Mucosa of descending colon (tissue), 3 donors: ENCODE data around the gene HTT. TPM values are rescaled to one million over a fixed set of nuclear protein-coding genes. Genes with fewer than 3 reads are reported as not detected.

Experiments
- ATAC-seq: fragments of 200-7000 bp; cut with Tn5 transposase; one replicate; pipeline ENCODE4 v1.9.1; 2020; ENCODE audit warnings: mild to moderate bottlenecking, moderate library complexity
- DNase-seq, 3 donors: peaks; one replicate each; pipeline ENCODE4 v3.0.0-alpha.2; 2020
- H3K36me3 ChIP-seq: fragments of 200-600 bp; one replicate; pipeline ENCODE4 v1.8.0; 2021; ENCODE audit warnings: low read depth, mild to moderate bottlenecking
- H3K4me1 ChIP-seq: fragments of 200-600 bp; one replicate; pipeline ENCODE4 v1.8.0; 2021; ENCODE audit warnings: low read depth, mild to moderate bottlenecking
- H3K4me3 ChIP-seq: fragments of 200-600 bp; one replicate; pipeline ENCODE4 v1.8.0; 2021; ENCODE audit warnings: mild to moderate bottlenecking
- H3K9me3 ChIP-seq: fragments of 200-600 bp; one replicate; pipeline ENCODE4 v1.8.0; 2021; ENCODE audit warnings: mild to moderate bottlenecking
- intact Hi-C, 2 donors: fragments of 100-400 bp; cut with DNase I in 1 of 2; cut with micrococcal nuclease in 1 of 2; formaldehyde crosslinking; loops; one replicate each; pipeline versions ENCODE4 v1.11.0 to v1.11.1; 2022; cut with DNase I, micrococcal nuclease
- total RNA-seq, 3 donors: library from RNA; stranded (reverse); fragmentation: NEBNext Ultra II Directional in 2 of 3; extraction: Animal tissue kit (Norgen Biotek cat#: 25700) in 2 of 3; gene quantifications; one replicate each; pipeline versions ENCODE4 v1.2.1 to v1.2.4, GENCODE V29; 2021 to 2023
- TF ChIP-seq, protein P1 (sequence below): fragments of 200-600 bp; IDR thresholded peaks from one replicate; pipeline ENCODE4 v1.8.0; 2022; ENCODE audit warnings: antibody characterized with exemption, mild to moderate bottlenecking
- donor health status: DM: no; HTN: no; CAD: no; lungs with moderate emphysema.
- donor health status: DM: no; HTN: no; CAD: no.
- donor health status: DM: no; HTN: yes; CAD: no.

Gene HTT
- total RNA-seq, 3 donors from 2014 or later, result 51.3 to 71.8 (median 67.5) TPM

DNA sequence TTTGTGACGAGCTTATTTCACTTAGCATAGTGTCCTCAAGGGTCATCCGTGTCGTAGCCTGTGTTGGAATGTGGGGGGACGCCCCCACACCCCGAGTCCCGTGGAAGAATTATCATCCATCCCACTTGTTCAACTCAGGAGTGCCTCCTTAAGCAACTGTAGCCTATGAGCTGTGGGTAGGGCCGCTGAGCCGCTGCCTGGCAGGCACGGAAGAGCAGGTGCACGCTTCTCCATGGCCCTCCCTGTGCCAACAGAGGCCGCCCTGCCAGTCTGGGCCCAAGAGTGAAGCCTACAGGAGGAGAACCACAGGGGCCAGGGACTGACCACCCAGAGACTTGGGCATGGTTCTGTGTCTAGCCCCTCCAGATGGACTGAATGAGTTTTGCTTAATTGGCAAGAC, 216.0 kb downstream of the HTT start:
- Histone ChIP-seq H3K4me3 (no peak overlapping the region), H3K36me3 (no peaks in the 10 kb centered on the region), H3K9me3 (no peaks in the 10 kb centered on the region), H3K4me1 (peaks cover 15% of the 10 kb centered on the region)
- peak in 2 of 3 donors; percentile 48 to 53 for DNase-seq
- ATAC-seq, result no peak
- intact Hi-C loops, result no loop called here
- TF ChIP-seq, protein P1, sequence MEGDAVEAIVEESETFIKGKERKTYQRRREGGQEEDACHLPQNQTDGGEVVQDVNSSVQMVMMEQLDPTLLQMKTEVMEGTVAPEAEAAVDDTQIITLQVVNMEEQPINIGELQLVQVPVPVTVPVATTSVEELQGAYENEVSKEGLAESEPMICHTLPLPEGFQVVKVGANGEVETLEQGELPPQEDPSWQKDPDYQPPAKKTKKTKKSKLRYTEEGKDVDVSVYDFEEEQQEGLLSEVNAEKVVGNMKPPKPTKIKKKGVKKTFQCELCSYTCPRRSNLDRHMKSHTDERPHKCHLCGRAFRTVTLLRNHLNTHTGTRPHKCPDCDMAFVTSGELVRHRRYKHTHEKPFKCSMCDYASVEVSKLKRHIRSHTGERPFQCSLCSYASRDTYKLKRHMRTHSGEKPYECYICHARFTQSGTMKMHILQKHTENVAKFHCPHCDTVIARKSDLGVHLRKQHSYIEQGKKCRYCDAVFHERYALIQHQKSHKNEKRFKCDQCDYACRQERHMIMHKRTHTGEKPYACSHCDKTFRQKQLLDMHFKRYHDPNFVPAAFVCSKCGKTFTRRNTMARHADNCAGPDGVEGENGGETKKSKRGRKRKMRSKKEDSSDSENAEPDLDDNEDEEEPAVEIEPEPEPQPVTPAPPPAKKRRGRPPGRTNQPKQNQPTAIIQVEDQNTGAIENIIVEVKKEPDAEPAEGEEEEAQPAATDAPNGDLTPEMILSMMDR, result no peak

DNA sequence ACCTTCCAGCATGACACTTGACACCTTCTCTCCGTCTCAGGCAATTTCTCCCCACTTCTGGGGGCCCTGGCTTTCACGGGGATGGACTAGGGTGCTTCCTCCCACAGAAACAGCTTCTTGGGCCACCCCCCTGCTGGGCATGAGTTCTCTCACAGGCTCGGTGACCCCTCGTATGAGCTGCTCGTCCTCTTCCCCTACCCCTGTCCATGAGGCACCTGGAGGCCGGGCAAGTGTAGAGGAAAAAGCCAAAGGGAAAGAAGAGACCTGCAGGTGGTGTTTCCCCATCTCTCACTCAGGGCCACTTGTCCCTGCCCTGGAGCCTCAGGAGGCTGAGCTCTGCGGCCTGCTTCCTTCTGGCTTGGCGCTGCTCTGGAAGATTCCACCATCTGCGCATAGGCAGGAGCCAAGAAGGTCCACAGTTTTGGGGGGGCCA, 216.4 kb downstream of the HTT start:
- H3K4me1 ChIP-seq, result peaks cover 15% of the 10 kb centered on the region
- intact Hi-C loops, result no loop called here
- DNase-seq (no peak), ATAC-seq (no peak)
- no peaks in the 10 kb centered on the region for H3K36me3 ChIP-seq
- H3K4me3 ChIP-seq, result no peak overlapping the region
- no peaks in the 10 kb centered on the region for H3K9me3 ChIP-seq
- TF ChIP-seq, protein P1, result no peak

DNA sequence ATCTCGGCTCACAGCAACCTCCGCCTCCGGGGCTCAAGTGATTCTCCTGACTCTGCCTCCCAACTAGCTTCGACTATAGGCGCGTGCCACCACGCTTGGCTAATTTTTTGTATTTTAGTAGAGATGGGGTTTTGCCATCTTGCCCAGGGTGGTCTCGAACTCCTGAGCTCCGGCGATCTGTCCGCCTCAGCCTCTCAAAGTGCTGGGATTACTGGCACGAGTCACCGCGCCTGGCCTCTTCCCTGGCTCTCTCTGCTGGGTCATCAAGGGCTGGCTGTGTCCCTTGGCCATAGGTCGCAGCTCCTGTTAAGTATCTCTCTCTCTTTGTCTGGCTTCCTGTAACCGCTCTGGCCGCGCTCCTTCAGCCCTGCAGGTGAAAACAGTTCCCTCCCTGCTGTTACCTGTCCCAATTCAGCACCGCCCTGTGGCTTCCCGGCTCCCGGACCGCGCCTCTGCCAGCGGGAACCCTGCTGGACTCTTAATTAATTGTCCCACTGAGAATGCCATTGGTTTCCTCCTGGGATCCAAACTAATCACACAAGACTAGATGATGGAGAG, 217.0 kb downstream of the HTT start:
- intact Hi-C loops, result no loop called here
- DNase-seq (peak; percentile 63 to 77 (median 76)), ATAC-seq (peak; percentile 38)
- TF ChIP-seq, protein P1, result no peak
- peak overlapping the region; percentile 40 for H3K4me3 ChIP-seq
- H3K36me3 ChIP-seq, result no peaks in the 10 kb centered on the region
- peaks cover 15% of the 10 kb centered on the region for H3K4me1 ChIP-seq
- no peaks in the 10 kb centered on the region for H3K9me3 ChIP-seq

DNA sequence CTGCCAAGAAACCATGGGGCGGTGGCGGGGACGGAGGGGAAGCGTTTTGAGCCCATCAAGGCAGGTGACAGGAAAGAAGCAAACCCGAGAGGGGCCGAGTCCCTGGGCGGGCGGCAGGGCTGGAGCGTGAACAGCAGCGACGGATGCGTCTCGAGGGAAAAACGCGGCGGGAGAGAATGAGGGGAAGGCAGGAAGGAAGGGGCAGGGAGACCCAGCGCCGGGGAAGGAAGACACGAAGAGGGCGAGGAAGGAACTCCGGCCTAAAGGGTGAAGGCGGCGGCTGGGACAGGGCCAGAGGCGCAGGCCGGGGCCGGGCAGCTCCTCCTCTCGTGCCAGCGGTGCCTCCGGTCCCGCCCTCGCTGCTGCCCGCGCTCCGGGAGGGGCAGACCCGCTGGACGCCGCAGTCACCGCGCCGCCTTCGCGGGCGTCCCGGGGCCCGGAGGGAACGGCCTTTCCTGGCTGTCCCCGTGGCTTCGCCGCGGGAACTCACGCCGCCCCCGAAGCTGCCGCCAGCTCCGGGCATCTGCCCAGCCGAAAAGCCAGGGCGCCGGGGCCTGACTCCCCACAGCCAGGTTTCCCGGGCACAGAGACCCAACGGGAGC, 217.6 kb downstream of the HTT start:
- Histone ChIP-seq H3K4me3 (peak overlapping the region; percentile 40), H3K4me1 (peaks cover 15% of the 10 kb centered on the region), H3K36me3 (no peaks in the 10 kb centered on the region), H3K9me3 (no peaks in the 10 kb centered on the region)
- ATAC-seq (peak; percentile 83), DNase-seq (peak; percentile 64 to 84 (median 82))
- TF ChIP-seq, protein P1, result no peak
- intact Hi-C loops, result no loop called here

DNA sequence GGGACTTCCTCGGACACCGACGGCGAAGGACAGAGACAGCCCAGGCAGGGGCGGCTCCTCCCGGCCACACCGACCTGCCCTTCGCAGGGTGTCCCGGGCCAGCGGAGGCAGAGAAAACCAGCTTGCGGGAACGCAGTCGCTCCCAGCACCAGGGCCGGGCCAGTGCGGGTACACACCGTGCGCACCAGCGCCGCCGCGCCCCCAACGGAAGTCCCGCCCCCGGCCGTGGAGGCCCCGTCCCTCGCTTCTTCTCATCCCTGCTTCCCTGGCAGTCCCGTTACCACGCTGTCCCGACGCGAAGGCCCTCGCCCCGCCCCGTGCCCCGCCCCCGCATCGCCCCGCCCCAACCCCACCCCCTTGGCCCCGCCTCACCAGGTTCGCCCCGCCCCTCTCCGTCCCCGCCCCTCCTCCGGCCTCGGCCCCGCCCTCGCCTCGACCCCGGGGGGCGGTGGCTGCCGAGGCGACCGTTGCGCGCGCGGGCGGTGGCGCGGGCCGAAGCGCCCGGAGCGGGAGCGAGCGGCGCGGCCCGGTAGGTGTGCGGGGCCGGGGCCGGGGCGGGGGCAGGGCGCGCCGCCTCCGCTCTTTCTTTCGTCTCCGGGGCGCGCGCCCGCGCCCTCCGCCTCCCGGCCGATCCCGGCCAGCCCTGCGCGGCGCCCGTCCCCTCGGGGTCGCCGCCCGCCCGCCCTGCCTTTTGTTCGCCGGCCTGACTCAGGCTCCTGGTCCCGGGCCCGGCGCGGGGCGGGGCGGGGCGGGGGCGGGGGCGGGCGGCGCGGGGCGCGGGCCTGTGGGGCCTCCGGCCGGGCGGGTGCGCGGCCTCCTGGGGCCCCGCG, 218.3 kb downstream of the HTT start, which contains the start of gene RGS12:
TSS of gene RGS12 (plus strand) at position 451 of the 830 bp plus-strand sequence. CDS start 23,150 bp downstream, outside the sequence.
- H3K4me3 ChIP-seq, result peak within 1 kb of the TSS; percentile 40
- ATAC-seq, result peak; percentile 91
- no peaks in the 10 kb centered on the region for H3K9me3 ChIP-seq
- H3K4me1 ChIP-seq, result peaks cover 15% of the 10 kb centered on the region
- H3K36me3 ChIP-seq, result no peaks in the 10 kb centered on the region
- intact Hi-C loops, result no loop called here
- TF ChIP-seq, protein P1, result no peak
- DNase-seq, result peak; percentile 96 to 97 (median 96)

Other genes with a start within 250 kb of the HTT start
- 100 to 1,000 TPM; 201 to 373 (median 261) TPM for gene ADD1, start 230.8 kb upstream of the HTT start, total RNA-seq
- 10 to 100 TPM; 18.2 to 23.8 (median 23.5) TPM for gene NOP14, start 111.3 kb upstream of the HTT start, total RNA-seq
- gene GRK4, start 111.1 kb upstream of the HTT start, total RNA-seq, result 1 to 10 TPM in 2 of 3 donors, under 1 TPM in 1; 0.87 to 8.9 (median 3.9) TPM
- not detected for gene HTT-AS, start 143 bp upstream of the HTT start, total RNA-seq
- 1 to 10 TPM in 1 of 3 donors, under 1 TPM in 2; 0.58 to 1.3 (median 0.69) TPM for gene MSANTD1, start 174.5 kb downstream of the HTT start, total RNA-seq
- 10 to 100 TPM; 16.4 to 28.9 (median 16.8) TPM for gene RGS12, start 218.3 kb downstream of the HTT start, total RNA-seq